Right lobe of liver (tissue), 6 donors: Measurements from ENCODE around the gene SMOC1. TPM values are rescaled to one million over a fixed set of nuclear protein-coding genes. Genes with fewer than 3 reads are reported as not detected.

Experiments used
- ATAC-seq, 4 donors: fragments of 200-7000 bp; cut with Tn5 transposase; one replicate each; pipeline ENCODE4 v1.9.1; 2020; ENCODE audit warnings: mild to moderate bottlenecking in 4 of 4, moderate library complexity in 4 of 4
- DNase-seq, 3 donors: peaks; one replicate each; pipeline ENCODE4 v3.0.0-alpha.2; 2020
- H3K27ac ChIP-seq, 3 donors: fragments of 200-600 bp; one replicate each; pipeline ENCODE4 v1.8.0; 2022
- H3K27me3 ChIP-seq, 2 donors: fragments of 200-600 bp; one replicate each; pipeline ENCODE4 v1.8.0; 2022
- H3K36me3 ChIP-seq, 4 donors: fragments of 200-600 bp; sonication (generic) in 1 of 4; one replicate each; pipeline versions ENCODE4 v1.5.1 to v1.8.0; 2017 to 2022; ENCODE audit warnings: control low read depth in 1 of 4
- H3K4me1 ChIP-seq, 4 donors: fragments of 200-600 bp; sonication (generic) in 1 of 4; one replicate each; pipeline versions ENCODE4 v1.5.1 to v1.8.0; 2017 to 2022; ENCODE audit warnings: control low read depth in 1 of 4
- H3K4me3 ChIP-seq, 3 donors: fragments of 200-600 bp; one replicate each; pipeline ENCODE4 v1.8.0; 2022
- H3K9me3 ChIP-seq, 4 donors: fragments of 200-600 bp; sonication (generic) in 1 of 4; one replicate each; pipeline versions ENCODE4 v1.5.1 to v1.8.0; 2017 to 2022; ENCODE audit warnings: control low read depth in 1 of 4
- POLR2A ChIP-seq: fragments of 450-650 bp; IDR thresholded peaks from one replicate; pipeline ENCODE4 v1.6.1; 2017; ENCODE audit warnings: antibody characterized with exemption, mild to moderate bottlenecking
- WGBS: methylation state at CpG from one replicate; pipeline ENCODE4 v1.1.6; 2018; ENCODE audit warnings: low coverage, low lambda C conversion rate; ENCODE audit not compliant: insufficient coverage; ENCODE audit errors: missing lambda C conversion rate; 5-methylcytosine and 5-hydroxymethylcytosine counted together
- intact Hi-C, 2 donors: fragments of 100-400 bp; cut with DNase I; formaldehyde crosslinking; loops; one replicate each; pipeline versions ENCODE4 v1.11.2 to v1.14.1; 2022
- total RNA-seq, 6 experiments: library from RNA; depleted of rRNA in 2 of 6; stranded (reverse); fragments of >200 nt in 2 of 6; fragmentation: NEBNext Ultra II Directional in 3 of 6; extraction: Animal tissue kit (Norgen Biotek cat#: 25700) in 3 of 6; gene quantifications; one replicate each; pipeline versions ENCODE4 v1.1.0 to v1.2.4, GENCODE V29; 2016 to 2023
- TF ChIP-seq, protein P1 (sequence below), 4 donors: fragments of 200-600 bp in 3 of 4; fragments of 450-650 bp in 1 of 4; IDR thresholded peaks; one replicate each; pipeline versions ENCODE4 v1.5.1 to v1.8.0; 2016 to 2022; ENCODE audit warnings: antibody characterized with exemption in 4 of 4, mild to moderate bottlenecking in 2 of 4
- donor health status: DM: no; HTN: yes; CAD: no.
- donor health status: DM: no; HTN: no; CAD: no.
- donor health status: DM: no; HTN: no; CAD: no.
- donor health status: DM: no; HTN: yes; CAD: no.
- donor health status: DM: no; HTN: yes; CAD: no.

SMOC1 gene
- total RNA-seq, 6 experiments from 2014 or later: 22.3 to 88.5 (median 45.4) TPM

DNA sequence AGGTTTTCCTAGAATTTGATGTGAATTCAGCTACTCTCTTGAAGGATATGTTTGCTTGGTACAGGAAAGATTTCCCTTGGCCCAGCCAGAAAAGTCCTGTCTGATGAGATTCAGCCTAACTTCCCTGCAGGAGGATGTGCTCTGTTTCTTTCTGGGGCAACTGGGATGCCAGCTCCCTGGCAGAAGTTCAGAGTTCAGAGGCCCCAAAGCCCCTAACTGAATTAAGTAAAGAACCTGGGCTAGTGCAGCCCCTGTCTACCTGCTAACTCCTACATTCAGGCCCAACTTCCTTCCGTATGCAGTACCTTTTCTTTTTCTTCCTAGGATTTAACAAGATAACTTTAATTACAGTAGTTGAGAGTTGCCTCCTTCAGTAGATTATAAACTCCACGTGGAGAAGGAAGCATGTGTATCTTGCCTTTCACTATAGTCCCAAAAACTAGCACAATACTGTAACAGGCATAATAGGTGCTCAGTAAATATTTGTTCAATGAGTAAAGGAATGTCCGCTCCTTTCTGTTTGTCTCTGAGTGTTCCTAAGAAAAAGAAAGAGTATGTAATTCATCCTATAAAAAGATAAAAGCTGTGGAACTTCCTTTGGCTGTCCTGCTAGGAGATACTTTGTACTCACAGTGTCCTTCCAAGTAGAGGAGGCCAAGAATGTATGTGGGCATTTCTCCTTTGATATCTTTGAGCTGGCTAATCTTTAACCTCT is 168.5 kb downstream of the SMOC1 start:
- Histone ChIP-seq H3K4me1 (peaks cover 0 to 11% (median 0%) of the 10 kb centered on the region in 4 donors), H3K27ac (no peak overlapping the region), H3K9me3 (no peaks in the 10 kb centered on the region), H3K4me3 (no peak overlapping the region), H3K27me3 (no peaks in the 10 kb centered on the region), H3K36me3 (no peaks in the 10 kb centered on the region)
- TF ChIP-seq, protein P1, sequence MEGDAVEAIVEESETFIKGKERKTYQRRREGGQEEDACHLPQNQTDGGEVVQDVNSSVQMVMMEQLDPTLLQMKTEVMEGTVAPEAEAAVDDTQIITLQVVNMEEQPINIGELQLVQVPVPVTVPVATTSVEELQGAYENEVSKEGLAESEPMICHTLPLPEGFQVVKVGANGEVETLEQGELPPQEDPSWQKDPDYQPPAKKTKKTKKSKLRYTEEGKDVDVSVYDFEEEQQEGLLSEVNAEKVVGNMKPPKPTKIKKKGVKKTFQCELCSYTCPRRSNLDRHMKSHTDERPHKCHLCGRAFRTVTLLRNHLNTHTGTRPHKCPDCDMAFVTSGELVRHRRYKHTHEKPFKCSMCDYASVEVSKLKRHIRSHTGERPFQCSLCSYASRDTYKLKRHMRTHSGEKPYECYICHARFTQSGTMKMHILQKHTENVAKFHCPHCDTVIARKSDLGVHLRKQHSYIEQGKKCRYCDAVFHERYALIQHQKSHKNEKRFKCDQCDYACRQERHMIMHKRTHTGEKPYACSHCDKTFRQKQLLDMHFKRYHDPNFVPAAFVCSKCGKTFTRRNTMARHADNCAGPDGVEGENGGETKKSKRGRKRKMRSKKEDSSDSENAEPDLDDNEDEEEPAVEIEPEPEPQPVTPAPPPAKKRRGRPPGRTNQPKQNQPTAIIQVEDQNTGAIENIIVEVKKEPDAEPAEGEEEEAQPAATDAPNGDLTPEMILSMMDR (IDR thresholded peaks at IDR 0.05): no peak
- no peak for TF ChIP-seq POLR2A
- 35% methylated on average over 3 of the region's 3 CpGs for WGBS
- intact Hi-C loops: loop anchor here in 1 of 2 donors (10.0 kb wide), 1 partner anchor 267 kb away; no protein-coding TSS in a partner anchor
- no peak for DNase-seq
- peak in 1 of 4 donors; percentile 23 for ATAC-seq

DNA sequence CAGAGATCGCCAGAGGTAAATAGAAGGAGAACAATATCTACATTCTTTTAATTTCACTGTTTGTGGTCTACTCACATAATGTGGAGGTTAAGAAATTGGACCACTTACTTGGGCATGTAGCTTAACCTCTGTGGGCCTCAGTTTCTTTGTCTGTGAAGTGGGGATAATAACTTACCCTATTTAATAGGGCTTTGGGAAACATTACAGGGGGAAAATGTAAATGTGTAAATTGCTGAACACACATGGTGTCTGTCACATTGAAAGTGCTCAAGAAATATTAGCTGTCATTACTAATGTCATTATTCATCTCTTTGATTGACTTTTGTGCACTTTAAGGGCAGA is 169.1 kb downstream of the SMOC1 start:
- intact Hi-C loops: loop anchor here in 1 of 2 donors (10.0 kb wide), 1 partner anchor 267 kb away; no protein-coding TSS in a partner anchor
- no peaks in the 10 kb centered on the region for H3K9me3 ChIP-seq
- peaks cover 0 to 11% (median 0%) of the 10 kb centered on the region in 4 donors for H3K4me1 ChIP-seq
- no peak overlapping the region for H3K27ac ChIP-seq
- 24% methylated on average over 1 of the region's 1 CpG for WGBS
- DNase-seq (no peak), ATAC-seq (no peak)
- H3K27me3 ChIP-seq: no peaks in the 10 kb centered on the region
- TF ChIP-seq POLR2A: no peak
- TF ChIP-seq, protein P1 (IDR thresholded peaks at IDR 0.05): no peak
- H3K36me3 ChIP-seq: no peaks in the 10 kb centered on the region
- no peak overlapping the region for H3K4me3 ChIP-seq

DNA sequence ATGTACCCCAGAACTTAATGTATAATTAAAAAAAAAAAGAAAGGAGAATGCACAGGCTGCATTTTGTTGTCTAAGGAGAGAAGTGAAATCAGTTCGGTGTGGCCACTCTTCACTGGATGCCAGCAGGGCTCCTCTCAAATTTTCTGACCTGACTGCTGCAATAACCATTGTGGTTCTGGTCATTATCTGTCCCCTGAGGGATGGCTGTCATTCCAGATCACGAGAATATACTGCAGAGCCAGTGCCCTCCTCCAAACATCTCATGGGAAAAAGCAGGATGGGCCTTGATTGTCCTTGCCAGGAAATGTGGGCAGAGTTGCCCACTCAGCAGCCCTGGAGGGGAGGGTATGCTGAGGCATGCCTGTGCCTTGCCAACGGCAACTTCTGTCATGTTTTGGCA is 170.4 kb downstream of the SMOC1 start:
- WGBS: 61% methylated on average over 3 of the region's 3 CpGs
- intact Hi-C loops: loop anchor here in 1 of 2 donors (10.0 kb wide), 1 partner anchor 265 kb away; no protein-coding TSS in a partner anchor
- DNase-seq (no peak), ATAC-seq (no peak)
- no peaks in the 10 kb centered on the region for H3K27me3 ChIP-seq
- no peaks in the 10 kb centered on the region for H3K36me3 ChIP-seq
- TF ChIP-seq, protein P1 (IDR thresholded peaks at IDR 0.05): no peak
- TF ChIP-seq POLR2A: no peak
- H3K9me3 ChIP-seq: no peaks in the 10 kb centered on the region
- H3K4me1 ChIP-seq: peaks cover 0 to 11% (median 0%) of the 10 kb centered on the region in 4 donors
- no peak overlapping the region for H3K4me3 ChIP-seq
- no peak overlapping the region for H3K27ac ChIP-seq

DNA sequence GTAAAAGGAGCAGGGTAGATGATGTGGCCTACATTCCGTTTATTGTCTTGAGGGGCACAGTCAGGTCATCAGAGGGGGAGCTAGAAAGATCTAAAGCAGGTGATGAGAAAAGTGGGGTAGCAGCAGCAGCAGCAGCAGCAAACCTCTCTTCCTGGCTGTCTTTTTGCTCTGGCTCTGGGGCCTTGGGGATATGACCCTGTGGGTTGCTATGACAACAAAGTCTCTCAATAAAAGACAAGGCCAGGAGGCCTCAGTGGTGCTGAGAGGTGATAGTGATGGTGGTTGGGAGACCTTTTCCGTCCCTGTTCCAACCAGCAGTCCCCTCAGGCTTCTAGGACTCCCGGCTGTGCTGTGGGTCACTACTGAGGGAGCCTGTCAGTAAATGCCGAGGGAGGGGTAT is 170.9 kb downstream of the SMOC1 start:
- no peaks in the 10 kb centered on the region for H3K36me3 ChIP-seq
- no peak overlapping the region for H3K4me3 ChIP-seq
- peaks cover 0 to 11% (median 0%) of the 10 kb centered on the region in 4 donors for H3K4me1 ChIP-seq
- no peaks in the 10 kb centered on the region for H3K9me3 ChIP-seq
- H3K27me3 ChIP-seq: no peaks in the 10 kb centered on the region
- intact Hi-C loops: no loop called here
- no peak overlapping the region for H3K27ac ChIP-seq
- 75% methylated on average over 3 of the region's 4 CpGs for WGBS
- TF ChIP-seq, protein P1 (IDR thresholded peaks at IDR 0.05): no peak
- no peak for TF ChIP-seq POLR2A
- DNase-seq (no peak), ATAC-seq (no peak)
